G401 (cell line): Measurements from ENCODE around the gene ZFHX3. TPM values are rescaled to one million over a fixed set of nuclear protein-coding genes. Genes with fewer than 3 reads are reported as not detected.

ENCODE experiments used
- DNase-seq: peaks from one replicate; pipeline ENCODE4 v3.0.0-alpha.2; 2015; ENCODE audit warnings: low spot score
- in situ Hi-C: cut with HindIII; loops from 2 replicates; pipeline ENCODE4 v1.10.0; 2016; ENCODE audit warnings: low sequenced_read_pairs, mixed read lengths
- total RNA-seq: library from RNA; depleted of rRNA; stranded (reverse); fragments of >200 nt; shearing (Covaris generic); gene quantifications from 2 replicates; pipeline ENCODE4 v1.2.3, GENCODE V29; 2014

Gene ZFHX3
- total RNA-seq, 1 experiment from 2014 or later, result 3.5 TPM

DNA sequence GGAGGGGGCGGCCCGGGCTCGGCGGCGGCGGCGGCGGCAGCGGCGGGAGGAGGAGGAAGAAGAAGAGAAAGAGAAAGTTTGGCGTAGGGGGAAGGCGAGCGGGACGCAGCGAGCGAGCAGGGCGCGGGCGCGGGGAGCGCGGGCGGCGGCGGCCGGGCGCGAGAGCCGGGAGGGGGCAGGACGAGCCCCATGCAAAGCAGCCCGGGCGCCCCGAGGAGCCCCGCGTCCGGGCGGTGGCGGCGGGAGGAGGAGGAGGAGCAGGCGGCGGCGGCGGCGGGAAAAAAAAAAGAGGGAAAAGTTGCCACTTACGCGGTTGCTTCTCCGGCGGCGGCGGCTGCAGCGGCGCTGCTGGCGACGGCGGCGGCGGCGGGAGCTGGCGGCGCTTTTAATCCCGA lies 10.3 kb upstream of the ZFHX3 start:
- in situ Hi-C loops, result no loop called here

DNA sequence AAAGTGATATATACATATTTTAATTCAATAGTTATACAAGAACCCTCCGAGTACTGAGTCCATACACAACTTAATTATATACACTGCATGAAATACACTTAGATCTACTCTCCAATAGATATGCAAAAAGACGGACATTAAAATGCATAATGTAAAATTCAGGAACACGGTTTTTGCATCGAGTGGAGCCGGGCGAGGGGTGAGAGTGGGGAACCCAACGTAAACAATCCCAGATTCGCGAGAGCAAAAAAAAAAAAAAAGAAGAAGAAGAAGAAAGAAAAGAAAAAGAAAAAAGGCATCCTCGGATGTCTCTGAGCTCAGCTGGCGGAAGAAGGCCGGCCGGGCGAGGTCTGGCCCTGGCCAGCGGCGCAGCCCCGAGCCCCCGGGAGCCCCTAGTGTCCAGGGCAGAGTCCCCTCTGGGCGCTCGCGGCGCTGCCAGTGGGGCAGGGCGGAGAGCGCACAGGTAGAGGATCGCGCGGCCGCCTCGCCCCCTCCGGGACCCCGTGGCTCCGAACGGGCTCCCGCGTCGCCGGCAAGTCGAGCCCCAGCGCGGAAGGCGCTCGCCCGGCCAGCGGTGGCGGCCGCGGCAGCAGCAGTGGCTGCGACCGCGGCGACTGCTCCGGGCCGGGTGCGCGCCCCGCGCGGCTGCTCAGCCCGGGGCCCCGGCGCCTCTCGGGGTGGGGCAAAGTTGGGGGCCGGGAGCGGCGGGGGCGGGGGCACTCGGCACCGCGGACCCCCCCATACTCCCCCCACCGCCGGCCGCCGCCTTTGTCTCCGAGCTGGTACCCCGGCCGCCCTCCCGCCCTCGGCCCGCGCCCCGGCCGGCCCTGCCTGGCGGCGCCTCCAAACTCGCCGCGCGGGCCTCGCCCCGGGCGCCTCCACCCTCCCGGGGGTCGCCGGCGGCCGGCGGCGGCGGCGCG lies 9.6 kb upstream of the ZFHX3 start:
- in situ Hi-C loops, result no loop called here
- DNase-seq, result no peak

More for the DNA sequence above, 10.3 kb upstream of the ZFHX3 start:
- DNase-seq, result no peak

DNA sequence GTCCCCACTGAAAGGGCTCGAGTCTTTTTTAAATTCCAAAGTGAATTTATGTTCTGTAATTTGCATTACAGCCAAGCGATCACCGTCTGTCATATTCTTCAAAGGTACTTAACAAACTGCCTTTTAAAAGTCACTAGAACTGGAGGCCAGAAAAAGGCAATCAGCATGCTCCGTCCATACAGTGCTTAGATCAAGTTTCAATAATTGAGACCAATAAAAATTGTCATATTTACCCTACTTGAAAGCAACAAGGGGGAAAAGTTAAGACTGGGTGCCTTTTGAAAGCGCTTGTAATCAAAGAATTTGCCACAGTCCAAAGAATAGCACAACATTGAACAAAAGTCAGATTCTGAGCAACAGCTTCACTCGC lies 9.0 kb upstream of the ZFHX3 start:
- no peak for DNase-seq
- in situ Hi-C loops, result no loop called here

DNA sequence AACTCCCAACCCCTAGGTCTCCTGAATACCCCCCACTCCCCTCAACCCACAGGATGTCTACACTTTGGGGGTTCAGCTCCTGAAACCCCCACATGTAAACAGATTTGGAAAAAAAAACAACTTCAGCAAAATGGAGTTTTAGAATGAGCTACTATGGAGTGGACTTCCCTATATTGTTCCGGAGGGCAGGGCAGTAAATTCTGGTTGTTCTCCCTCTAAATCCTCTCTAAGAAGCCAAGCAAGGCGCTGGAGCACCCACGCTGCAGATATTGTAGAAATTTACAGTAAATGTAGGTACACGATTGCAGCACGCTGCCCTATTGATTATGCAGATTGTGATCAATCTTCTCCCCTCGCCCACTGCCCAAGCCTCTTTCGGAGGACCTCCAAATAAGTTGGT lies 8.5 kb upstream of the ZFHX3 start:
- in situ Hi-C loops, result no loop called here
- DNase-seq, result no peak

DNA sequence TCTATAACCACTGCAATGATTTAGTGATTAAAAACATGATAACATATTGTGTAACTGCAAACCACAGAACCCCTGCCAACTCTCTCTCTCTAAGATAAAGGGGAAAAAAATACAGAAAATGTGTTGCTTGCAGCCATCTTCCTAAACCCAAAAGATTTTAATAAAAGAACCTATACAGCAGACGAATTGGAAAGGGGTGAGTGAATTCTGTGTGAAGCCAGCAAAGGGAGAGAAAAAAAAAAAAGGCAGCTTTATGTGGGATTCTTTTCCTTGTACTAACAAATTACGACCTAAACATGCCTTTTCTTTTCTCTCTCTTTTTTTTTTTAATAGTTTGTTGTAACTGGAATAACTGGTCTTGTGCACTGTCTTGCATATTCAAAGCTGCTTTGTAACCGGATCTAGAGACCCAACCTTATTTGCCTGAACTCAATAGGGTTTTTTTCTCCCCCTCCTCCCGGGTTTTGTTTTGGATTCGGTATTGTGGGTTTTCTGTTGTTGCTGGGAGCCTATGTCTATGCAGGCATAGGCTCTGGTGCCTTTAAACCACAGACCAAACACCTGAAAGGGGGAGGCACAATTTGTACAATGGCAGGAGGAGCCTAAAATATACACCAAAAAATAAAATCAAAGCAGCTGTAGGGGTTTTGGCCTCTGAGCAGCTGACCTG lies 7.0 kb upstream of the ZFHX3 start:
- DNase-seq, result no peak

DNA sequence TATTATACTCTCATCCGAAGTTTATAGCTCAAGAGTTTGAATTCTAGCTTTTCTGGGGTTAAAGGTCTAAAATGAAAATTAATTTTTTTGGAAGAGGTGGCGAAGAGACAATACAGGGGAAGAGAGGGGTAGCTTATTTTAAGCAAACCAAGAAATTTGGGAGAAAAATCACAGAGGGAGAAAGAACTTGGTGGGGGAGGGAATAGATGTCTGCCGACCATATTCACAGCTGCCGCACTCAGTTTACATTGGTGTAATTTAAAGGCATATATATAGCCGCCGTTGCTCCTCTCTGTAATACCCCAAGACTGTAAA lies 6.5 kb upstream of the ZFHX3 start:
- DNase-seq, result no peak
- in situ Hi-C loops, result no loop called here

More for the DNA sequence above, 7.0 kb upstream of the ZFHX3 start:
- in situ Hi-C loops, result no loop called here

DNA sequence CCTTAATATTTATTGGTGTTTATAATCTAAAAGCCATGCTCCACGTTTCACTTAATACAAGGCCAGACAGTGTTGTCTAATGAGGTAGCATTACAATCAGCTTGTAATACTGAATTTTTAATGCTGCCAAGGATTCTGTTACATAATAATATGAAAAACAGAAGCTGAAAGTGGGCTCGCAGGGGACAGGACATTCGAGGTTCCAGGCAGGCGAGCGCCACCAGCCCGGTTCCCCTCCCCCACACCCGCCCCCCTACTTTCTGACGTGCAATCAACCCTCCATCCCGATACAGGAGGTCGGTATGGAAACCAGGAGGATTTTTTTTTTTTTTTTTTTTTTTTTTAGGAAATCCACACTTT lies 6.2 kb upstream of the ZFHX3 start:
- in situ Hi-C loops, result no loop called here
- DNase-seq, result no peak

DNA sequence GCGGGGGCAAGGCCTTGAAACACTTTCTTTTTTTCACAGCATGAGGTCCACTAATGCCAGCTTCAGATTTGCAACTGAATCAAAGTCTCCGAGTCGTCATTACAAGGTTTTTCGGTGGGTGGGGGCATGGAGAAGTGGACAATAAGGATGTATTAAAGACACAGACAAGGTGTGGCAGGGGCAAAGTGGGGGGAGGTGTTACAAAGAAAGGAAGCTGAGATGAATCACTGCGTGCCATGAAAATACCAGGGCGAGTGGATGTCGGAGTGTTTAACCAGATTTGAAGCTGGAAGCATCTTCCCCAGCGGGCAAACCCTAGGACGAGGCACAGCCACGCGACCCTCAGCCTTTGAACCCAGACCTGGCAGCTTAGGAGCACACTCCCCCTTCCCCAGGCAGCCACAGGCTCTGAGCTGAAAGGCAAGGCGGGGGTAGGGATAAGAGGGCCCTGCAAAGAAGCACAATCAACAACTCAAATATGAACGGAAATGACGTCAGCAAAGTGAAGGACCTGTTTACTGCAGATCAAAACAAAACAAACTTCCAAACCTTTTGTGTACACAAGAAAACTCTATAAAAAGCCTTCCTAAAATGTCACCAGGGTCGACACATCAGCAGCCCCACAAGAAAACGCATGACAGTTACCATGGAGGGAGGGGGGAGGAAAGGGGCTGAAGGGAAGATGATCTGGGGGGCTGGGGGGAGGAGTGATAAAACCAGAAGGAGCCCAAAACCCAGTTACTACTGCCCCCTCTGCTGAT lies 5.6 kb upstream of the ZFHX3 start:
- DNase-seq, result no peak
- in situ Hi-C loops, result no loop called here

DNA sequence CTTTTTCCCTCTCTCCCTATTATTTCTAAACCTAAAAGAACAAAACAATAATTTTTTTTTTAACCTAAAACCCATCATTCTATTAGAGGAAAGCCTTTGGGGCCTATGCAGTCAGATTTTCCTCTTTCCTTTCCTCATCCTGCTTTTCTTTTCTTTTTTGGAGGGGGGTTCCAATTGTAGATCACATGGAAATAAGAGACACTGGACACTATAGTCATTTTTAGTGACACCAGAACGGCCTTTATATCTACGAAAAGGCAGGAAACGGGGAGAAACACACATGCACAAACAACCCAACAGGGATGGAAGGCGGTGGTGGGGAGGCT lies 5.1 kb upstream of the ZFHX3 start:
- no peak for DNase-seq
- in situ Hi-C loops, result no loop called here

DNA sequence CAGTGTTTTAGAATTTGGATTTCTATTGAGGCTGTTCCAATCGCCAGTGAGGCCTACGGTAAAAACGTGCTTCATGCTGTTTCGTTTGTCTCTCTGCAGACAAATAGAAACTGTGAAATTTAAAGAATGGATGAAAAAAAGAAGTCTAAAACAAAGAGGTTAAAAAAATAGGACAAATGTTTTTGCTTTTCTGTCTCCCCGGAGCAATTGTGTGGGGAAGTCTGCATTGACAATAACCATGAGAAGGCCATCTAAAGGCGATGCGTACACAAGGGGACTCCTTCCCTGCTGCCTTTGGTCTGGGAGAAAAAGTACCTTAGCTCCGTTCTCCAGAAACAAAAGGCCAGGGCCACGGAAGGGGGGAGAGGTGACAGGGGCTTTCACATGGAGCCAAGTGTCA lies 4.6 kb upstream of the ZFHX3 start:
- DNase-seq, result no peak
- in situ Hi-C loops, result no loop called here

DNA sequence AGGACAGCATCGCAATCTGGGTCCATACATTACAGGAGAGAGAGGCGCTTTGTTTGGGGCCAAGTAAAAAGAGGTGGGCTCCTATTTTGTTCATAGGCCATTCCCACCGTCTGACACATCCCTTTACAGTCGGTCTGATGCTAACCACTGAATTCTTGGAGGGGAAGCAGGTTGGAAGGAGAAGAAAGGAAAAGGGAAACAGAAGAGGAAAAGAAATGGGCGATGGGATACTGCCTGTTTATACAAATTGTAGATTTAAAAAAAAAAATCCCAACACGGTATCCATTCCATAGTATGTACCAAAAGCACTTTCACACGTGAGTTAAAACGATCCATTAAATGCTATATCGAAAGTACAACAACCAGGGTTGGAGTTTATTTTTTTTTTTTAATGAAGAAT lies 4.0 kb upstream of the ZFHX3 start:
- no peak for DNase-seq
- in situ Hi-C loops, result no loop called here

DNA sequence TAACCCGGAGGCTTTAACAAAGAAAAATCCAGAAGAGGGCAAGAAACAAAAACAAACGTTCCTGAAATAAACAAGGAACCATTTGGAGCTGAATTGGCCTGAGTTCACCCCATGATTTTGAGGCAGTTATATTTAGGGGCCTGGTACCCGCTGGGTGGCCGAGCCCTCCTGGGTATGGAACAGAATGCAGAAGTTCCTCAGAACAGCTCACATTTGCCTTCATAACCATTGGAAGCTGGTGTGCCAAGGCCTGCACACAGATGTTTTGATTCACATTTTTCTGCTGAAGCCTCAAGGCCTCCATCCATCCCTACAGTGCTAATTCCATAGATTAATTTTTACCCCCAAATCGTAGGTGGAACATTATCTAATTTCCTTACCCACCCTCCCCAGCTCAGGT lies 3.3 kb upstream of the ZFHX3 start:
- in situ Hi-C loops, result no loop called here
- DNase-seq, result no peak

DNA sequence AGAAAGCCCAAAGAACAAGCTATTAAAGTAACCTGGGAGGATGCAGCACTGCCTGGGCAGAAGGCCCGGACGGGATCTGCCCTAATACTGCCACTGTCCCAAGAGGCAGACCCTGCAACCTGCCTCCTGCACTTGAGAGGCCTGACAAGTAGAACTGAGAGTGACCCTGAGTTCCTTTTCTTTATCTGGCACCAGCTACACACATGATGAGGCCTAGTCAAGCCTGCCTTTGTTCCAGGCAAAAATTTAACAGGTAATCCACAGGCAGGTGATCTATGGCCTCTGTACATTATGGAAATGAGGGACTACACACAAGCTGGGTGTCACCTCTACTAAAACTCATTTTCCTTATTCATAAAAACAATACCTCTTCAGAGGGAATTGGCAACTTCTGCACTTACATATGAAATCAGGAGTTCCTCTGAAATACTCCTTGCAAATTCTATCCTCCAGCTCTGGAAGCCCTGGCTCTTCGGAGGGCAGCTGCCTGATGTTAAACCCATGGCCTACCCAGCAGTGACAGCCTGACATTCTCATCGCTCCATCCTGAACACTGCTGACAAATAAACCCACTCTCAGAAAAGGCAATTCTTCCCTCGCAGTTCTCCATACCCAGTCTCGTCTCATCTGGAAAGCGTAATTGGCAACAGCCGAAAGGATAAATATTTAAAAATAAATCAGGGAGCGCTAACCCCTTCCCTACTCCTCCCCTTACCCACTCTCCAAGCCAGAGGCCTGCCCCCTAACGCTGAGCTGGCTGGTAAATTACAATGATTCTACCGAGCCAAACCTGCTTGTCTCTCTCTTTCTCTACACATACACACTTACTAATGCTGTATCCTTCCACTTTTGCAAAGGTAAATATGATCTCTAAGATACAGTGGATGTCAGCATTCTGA lies 2.5 kb upstream of the ZFHX3 start:
- DNase-seq, result no peak
- in situ Hi-C loops, result no loop called here

DNA sequence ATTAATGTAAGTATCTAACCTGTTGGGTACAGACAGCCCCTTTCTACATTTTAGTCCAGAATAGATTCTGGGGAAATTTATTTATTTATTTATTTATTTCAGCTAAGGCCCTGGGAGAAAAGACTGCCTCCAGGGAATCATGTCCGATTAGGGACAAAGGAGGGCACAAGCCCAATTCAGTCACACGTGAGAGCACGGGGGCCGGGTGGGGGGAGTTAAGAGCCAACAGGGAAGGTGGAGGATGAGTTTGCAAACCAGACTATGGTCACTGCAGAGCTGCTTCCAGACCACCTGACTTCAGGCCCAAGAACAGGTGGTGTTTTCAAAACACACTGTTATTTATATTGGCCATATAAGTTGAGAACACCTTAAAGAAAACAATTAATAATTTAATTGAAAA lies 1.6 kb upstream of the ZFHX3 start:
- in situ Hi-C loops, result no loop called here
- DNase-seq, result no peak

DNA sequence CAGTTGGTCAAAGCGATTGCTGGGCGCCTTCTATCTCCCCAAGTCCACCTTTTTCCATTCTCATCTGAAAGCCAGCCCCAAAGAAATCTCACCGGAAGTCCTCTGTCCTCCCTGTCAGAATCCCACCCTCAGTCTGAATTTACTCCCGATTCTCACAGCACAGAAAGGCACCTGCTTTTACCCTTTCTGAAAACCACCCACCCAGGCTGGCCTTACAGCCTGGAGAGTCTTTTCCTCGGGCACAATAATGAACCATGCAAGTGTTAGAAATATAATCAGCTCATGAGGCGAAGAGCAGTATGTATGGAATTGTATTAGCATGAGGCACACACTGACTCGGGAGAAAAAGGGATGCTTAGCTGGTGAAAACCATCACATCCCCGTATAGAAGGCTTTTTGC lies 1.2 kb upstream of the ZFHX3 start:
- no peak for DNase-seq
- in situ Hi-C loops, result no loop called here

DNA sequence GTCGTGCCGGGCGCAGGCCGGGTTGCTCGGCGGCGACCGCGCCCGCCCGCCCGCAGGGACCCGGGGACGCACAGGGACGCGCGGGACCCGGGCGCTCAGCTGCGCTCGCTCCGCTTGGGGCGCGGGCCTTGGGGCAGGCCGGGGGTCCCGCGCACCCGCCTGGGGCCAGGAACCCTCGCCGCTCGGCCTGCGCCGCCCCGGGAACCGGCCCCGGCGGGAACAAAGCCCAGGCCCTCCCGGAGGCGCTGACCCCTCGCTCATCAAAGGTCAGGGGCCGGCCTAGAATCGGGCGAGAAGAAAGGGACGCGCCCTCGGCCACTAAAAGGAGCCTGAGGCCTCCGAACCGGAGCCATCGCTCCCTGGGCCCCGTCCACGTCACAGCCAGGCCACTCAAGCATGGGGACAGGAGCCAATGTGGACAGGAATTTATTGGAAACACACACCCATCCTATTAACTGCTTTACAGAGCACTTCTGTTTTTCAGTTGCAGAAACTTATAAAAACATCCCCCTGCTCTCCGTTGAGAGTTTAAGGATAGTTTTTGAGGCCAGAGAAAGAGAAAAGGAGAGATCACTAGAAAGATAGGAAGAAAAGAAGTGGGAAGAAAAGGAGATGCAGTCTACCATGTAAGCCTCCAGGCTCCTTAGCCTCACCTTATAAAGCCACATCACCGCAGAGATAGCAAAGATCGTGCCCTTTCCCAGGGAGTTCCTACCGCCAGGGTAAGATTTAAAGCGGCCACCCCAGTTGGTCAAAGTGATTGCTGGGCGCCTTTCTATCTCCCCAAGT lies 558 bp upstream of the ZFHX3 start:
- in situ Hi-C loops, result no loop called here
- DNase-seq, result no peak

DNA sequence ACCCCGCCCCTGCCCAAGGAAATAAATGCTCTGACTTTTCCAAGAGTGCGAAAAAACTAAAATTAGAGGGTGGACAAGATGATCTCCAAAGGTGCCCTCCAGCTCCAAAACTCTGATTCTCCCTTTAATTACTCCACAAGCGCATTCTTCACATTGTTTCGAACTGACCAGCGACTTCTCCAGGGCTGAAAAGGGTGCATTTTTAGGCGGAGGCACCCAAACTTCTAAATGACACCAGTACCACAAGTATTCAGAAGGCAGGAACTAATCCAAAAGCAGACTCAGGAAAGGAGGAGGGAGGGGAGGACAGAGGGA lies 750 bp downstream of the ZFHX3 start:
- DNase-seq, result no peak
- in situ Hi-C loops, result no loop called here

DNA sequence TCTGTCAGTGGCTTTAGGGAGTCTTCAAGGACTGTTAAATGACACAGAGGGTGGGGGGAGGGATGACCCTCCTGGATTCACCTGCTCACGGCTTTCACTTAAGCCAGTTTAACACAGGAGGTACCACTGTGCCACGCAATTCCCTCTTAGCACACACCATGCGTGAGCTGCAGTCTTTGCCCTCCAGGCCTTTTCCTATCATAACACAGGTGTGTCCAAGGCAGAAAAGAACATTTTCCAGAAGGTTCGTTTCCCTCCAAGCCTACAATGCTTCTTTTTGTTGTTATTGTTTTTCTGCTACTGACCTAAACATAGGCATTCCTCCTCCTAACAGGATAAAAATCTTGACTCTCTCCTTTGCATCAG lies 1.1 kb downstream of the ZFHX3 start:
- no peak for DNase-seq
- in situ Hi-C loops, result no loop called here

DNA sequence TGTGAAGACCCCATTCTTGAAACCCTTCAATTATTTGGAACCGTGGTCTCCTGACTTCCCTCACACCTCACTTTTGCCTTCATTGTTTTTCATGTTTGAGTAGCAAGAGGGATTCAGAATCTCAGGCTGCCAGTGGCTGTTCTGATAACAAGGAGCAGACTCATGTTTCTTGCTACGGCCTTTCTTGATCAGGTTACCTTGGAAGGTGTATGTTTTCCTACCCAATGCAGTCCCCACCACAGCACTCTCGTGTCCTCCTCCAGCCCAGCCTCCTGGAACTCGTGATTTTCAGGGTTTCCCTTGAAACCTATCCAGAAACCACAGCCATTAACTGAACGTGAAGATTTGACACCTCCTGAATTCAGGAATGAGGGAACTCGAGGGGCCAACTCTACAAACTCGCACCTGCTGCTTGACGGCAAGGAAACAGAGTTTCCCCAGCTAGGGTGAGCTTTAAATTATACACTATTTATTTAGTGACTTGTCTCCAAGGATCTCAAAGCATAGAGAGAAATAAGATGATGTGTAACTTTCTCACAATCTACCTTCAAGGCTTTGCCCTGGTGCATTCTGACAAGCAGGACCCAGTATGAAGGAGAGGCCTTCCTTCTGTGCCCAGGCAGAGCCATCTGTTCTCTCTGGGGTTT lies 1.6 kb downstream of the ZFHX3 start:
- DNase-seq, result no peak
- in situ Hi-C loops, result no loop called here
